Osteocyte (in vitro differentiated cells): Measurements from ENCODE around the gene SLC35G3. TPM values are rescaled to one million over a fixed set of nuclear protein-coding genes. Genes with fewer than 3 reads are reported as not detected.
"Not testable (repeated sequence)": the region's sequence is repeated elsewhere in the genome, so short reads cannot be mapped to it uniquely, and the experiment has no call there.

Experiments used
- DNase-seq: peaks from one replicate; pipeline ENCODE4 v3.0.0; 2021; ENCODE audit warnings: mixed read lengths; ENCODE audit not compliant: unreplicated experiment; ENCODE audit errors: extremely low spot score
- H3K27ac Mint-ChIP-seq: one replicate; pipeline ENCODE4 v1.8.0; 2021; ENCODE audit warnings: mild to moderate bottlenecking, mixed read lengths; ENCODE audit not compliant: unreplicated experiment
- H3K27me3 Mint-ChIP-seq: one replicate; pipeline ENCODE4 v1.8.0; 2021; ENCODE audit warnings: mixed read lengths; ENCODE audit not compliant: unreplicated experiment
- H3K36me3 Mint-ChIP-seq: one replicate; pipeline ENCODE4 v1.8.0; 2021; ENCODE audit warnings: mixed read lengths; ENCODE audit not compliant: unreplicated experiment
- H3K4me1 Mint-ChIP-seq: one replicate; pipeline ENCODE4 v1.8.0; 2021; ENCODE audit warnings: mixed read lengths; ENCODE audit not compliant: unreplicated experiment
- H3K4me3 Mint-ChIP-seq: one replicate; pipeline ENCODE4 v1.8.0; 2021; ENCODE audit warnings: mild to moderate bottlenecking, moderate library complexity, mixed read lengths; ENCODE audit not compliant: unreplicated experiment
- H3K9me3 Mint-ChIP-seq: one replicate; pipeline ENCODE4 v1.8.0; 2021; ENCODE audit warnings: mixed read lengths; ENCODE audit not compliant: unreplicated experiment
- CTCF ChIP-seq: fragments of 200-600 bp; sonication (generic); IDR thresholded peaks from 2 replicates; pipeline ENCODE4 v1.5.0; 2021; ENCODE audit warnings: antibody characterized with exemption, mild to moderate bottlenecking, moderate library complexity
- total RNA-seq: library from RNA; stranded (reverse); gene quantifications from 2 replicates; pipeline ENCODE4 v1.2.1, GENCODE V29; 2021

Gene SLC35G3
- total RNA-seq, 1 donor from 2014 or later: not detected

GRCh38 chr17:35212668-35213067, 18.5 kb upstream of the SLC35G3 start:
- no peak for TF ChIP-seq CTCF
- Mint-ChIP-seq H3K4me3 (no peak overlapping the region), H3K9me3 (no peaks in the 10 kb centered on the region), H3K36me3 (no peaks in the 10 kb centered on the region), H3K4me1 (no peaks in the 10 kb centered on the region), H3K27me3 (peaks cover 40% of the 10 kb centered on the region), H3K27ac (no peak overlapping the region)
- DNase-seq: no peak

GRCh38 chr17:35210741-35211140, 16.5 kb upstream of the SLC35G3 start:
- H3K4me1 Mint-ChIP-seq: no peaks in the 10 kb centered on the region
- no peak overlapping the region for H3K27ac Mint-ChIP-seq
- no peak for TF ChIP-seq CTCF
- H3K36me3 Mint-ChIP-seq: no peaks in the 10 kb centered on the region
- H3K27me3 Mint-ChIP-seq: peaks cover 38% of the 10 kb centered on the region
- DNase-seq: no peak
- no peaks in the 10 kb centered on the region for H3K9me3 Mint-ChIP-seq
- no peak overlapping the region for H3K4me3 Mint-ChIP-seq

GRCh38 chr17:35202582-35202981, 8.4 kb upstream of the SLC35G3 start:
- H3K27ac Mint-ChIP-seq, H3K36me3 Mint-ChIP-seq, DNase-seq, H3K4me1 Mint-ChIP-seq, H3K9me3 Mint-ChIP-seq, H3K4me3 Mint-ChIP-seq: not testable (repeated sequence)
- peaks cover 28% of the 10 kb centered on the region for H3K27me3 Mint-ChIP-seq

- not testable (repeated sequence) for H3K4me3 Mint-ChIP-seq
These were observed 869 bp upstream of the SLC35G3 start for GRCh38 chr17:35195062-35195461.

GRCh38 chr17:35192708-35193107, 1.5 kb downstream of the SLC35G3 start:
- Mint-ChIP-seq H3K36me3 (no peaks in the 10 kb centered on the region), H3K4me3 (no peak overlapping the region), H3K9me3 (peaks cover 6% of the 10 kb centered on the region), H3K4me1 (peaks cover 17% of the 10 kb centered on the region), H3K27me3 (peaks cover 2% of the 10 kb centered on the region), H3K27ac (no peak overlapping the region)
- DNase-seq: no peak
- TF ChIP-seq CTCF: no peak

More at GRCh38 chr17:35195062-35195461, 869 bp upstream of the SLC35G3 start:
- H3K36me3 Mint-ChIP-seq, H3K4me1 Mint-ChIP-seq, DNase-seq, H3K27me3 Mint-ChIP-seq, H3K27ac Mint-ChIP-seq: not testable (repeated sequence)
- peaks cover 12% of the 10 kb centered on the region for H3K9me3 Mint-ChIP-seq

GRCh38 chr17:35191001-35191695, 3.0 kb downstream of the SLC35G3 start:
- Mint-ChIP-seq H3K4me1 (peaks cover 21% of the 10 kb centered on the region), H3K27me3 (peaks cover 2% of the 10 kb centered on the region), H3K36me3 (no peaks in the 10 kb centered on the region), H3K9me3 (peaks cover 1% of the 10 kb centered on the region), H3K27ac (no peak overlapping the region), H3K4me3 (no peak overlapping the region)
- no peak for DNase-seq
- no peak for TF ChIP-seq CTCF
